Endothelial cell of umbilical vein (primary cell): Measurements from ENCODE around the gene GJA10. TPM values are rescaled to one million over a fixed set of nuclear protein-coding genes. Genes with fewer than 3 reads are reported as not detected.

Experiments
- BruUV-seq: library from RNA; stranded (reverse); fragments of 400-500 nt; replicated peaks from 2 replicates; lab custom pipeline; 2021; lab: Mats Ljungman, UMichigan
- CTCF ChIA-PET: fragments of 300-600, 350-600 bp; sonication (Branson Sonifier 250); formaldehyde crosslinking; loops from one replicate; lab custom pipeline; 2021; ENCODE audit warnings: antibody characterized with exemption, inconsistent platforms; lab: Charles Lee
- POLR2A ChIA-PET: fragments of 300-600, 350-600 bp; sonication (Branson Sonifier 250); formaldehyde crosslinking; loops from one replicate; lab custom pipeline; 2021; ENCODE audit warnings: antibody characterized with exemption, inconsistent platforms; lab: Charles Lee
- DNase-seq: peaks from one replicate; pipeline ENCODE4 v3.0.0-alpha.2; 2011; ENCODE audit warnings: low read depth, low spot score
- FAIRE-seq: peaks from 2 replicates; lab custom pipeline; 2011; peaks lifted over from hg19 to GRCh38; lab: Jason Lieb, UNC
- H2AFZ ChIP-seq: 2 replicates; pipeline ENCODE4 v1.6.0; 2012; ENCODE audit warnings: low read depth, low read length, control low read depth, inconsistent platforms
- H3K27ac ChIP-seq: 2 replicates; pipeline ENCODE4 v1.5.1; 2011; ENCODE audit warnings: low read depth, mild to moderate bottlenecking, control low read depth, low read length, moderate library complexity; ENCODE audit not compliant: insufficient read depth
- H3K27me3 ChIP-seq, 2 experiments: 2 replicates each; pipeline versions ENCODE4 v1.6.0 to v1.6.1; 2011; ENCODE audit warnings: low read length in 2 of 2, mixed read lengths in 1 of 2; ENCODE audit not compliant: control insufficient read depth in 2 of 2, insufficient read depth in 2 of 2
- H3K36me3 ChIP-seq, 2 experiments: 2 replicates in 1 of 2; 3 replicates in 1 of 2; pipeline ENCODE4 v1.5.1; 2011; ENCODE audit warnings: low read length in 2 of 2, mild to moderate bottlenecking in 1 of 2, moderate library complexity in 1 of 2; ENCODE audit not compliant: control insufficient read depth in 2 of 2, insufficient read depth in 2 of 2; ENCODE audit errors: extremely low read depth in 1 of 2
- H3K4me1 ChIP-seq: 3 replicates; pipeline ENCODE4 v1.5.1; 2011; ENCODE audit warnings: mild to moderate bottlenecking, low read length; ENCODE audit not compliant: control insufficient read depth, insufficient read depth; ENCODE audit errors: extremely low read depth
- H3K4me2 ChIP-seq: 2 replicates; pipeline ENCODE4 v1.6.1; 2011; ENCODE audit warnings: low read length, control low read depth, mixed read lengths; ENCODE audit not compliant: insufficient read depth
- H3K4me3 ChIP-seq, 3 experiments: fragments of 200-600 bp in 1 of 3; sonication (generic), shearing (Covaris generic) in 1 of 3; replicated peaks in 1 of 3; 2 replicates each; pipeline ENCODE4 v1.5.1; 2011 to 2016; ENCODE audit warnings: control low read depth in 3 of 3, low read length in 3 of 3, mild to moderate bottlenecking in 2 of 3, inconsistent platforms in 1 of 3, low read depth in 1 of 3, moderate library complexity in 1 of 3; ENCODE audit not compliant: insufficient read depth in 1 of 3
- H3K79me2 ChIP-seq: 2 replicates; pipeline ENCODE4 v1.6.0; 2012; ENCODE audit warnings: low read length, inconsistent platforms; ENCODE audit not compliant: control insufficient read depth, insufficient read depth
- H3K9ac ChIP-seq: replicated peaks from 2 replicates; pipeline ENCODE3; 2011; ENCODE audit warnings: low read length, control low read depth; ENCODE audit not compliant: insufficient read depth; ENCODE audit errors: extremely low read depth
- H3K9me1 ChIP-seq: replicated peaks from 3 replicates; pipeline ENCODE4 v1.6.0; 2011; ENCODE audit warnings: mild to moderate bottlenecking, low read length; ENCODE audit not compliant: control insufficient read depth, insufficient read depth; ENCODE audit errors: extremely low read depth
- H3K9me3 ChIP-seq: replicated peaks from 2 replicates; pipeline ENCODE4 v1.5.1; 2012; ENCODE audit warnings: low read length, inconsistent platforms; ENCODE audit not compliant: control insufficient read depth, insufficient read depth
- H4K20me1 ChIP-seq: replicated peaks from 2 replicates; pipeline ENCODE3; 2011; ENCODE audit warnings: mild to moderate bottlenecking, low read length; ENCODE audit not compliant: control insufficient read depth, insufficient read depth; ENCODE audit errors: extremely low read depth
- CTCF ChIP-seq, 2 donors: IDR thresholded peaks; 1 replicate in 1 of 2; 2 replicates in 1 of 2; pipeline ENCODE4 v1.5.1; 2011; ENCODE audit warnings: low read length in 2 of 2, mild to moderate bottlenecking in 2 of 2, moderate library complexity in 2 of 2, control low read depth in 1 of 2, inconsistent platforms in 1 of 2, low read depth in 1 of 2; ENCODE audit not compliant: insufficient read depth in 1 of 2; ENCODE audit errors: extremely low read depth in 1 of 2
- EZH2 ChIP-seq: IDR thresholded peaks from 2 replicates; pipeline ENCODE4 v1.6.1; 2012; ENCODE audit warnings: borderline replicate concordance, low read depth, mild to moderate bottlenecking, moderate library complexity, low read length, inconsistent platforms; ENCODE audit not compliant: severe bottlenecking
- FOS ChIP-seq: IDR thresholded peaks from 2 replicates; pipeline ENCODE4 v1.6.1; 2011; ENCODE audit warnings: mild to moderate bottlenecking, low read length, moderate library complexity, borderline replicate concordance; ENCODE audit not compliant: insufficient read depth
- GATA2 ChIP-seq: IDR thresholded peaks from 2 replicates; pipeline ENCODE4 v1.7.0; 2011; ENCODE audit warnings: low read depth, mild to moderate bottlenecking, moderate library complexity, mixed read lengths, low read length; ENCODE audit not compliant: insufficient read length, insufficient read depth
- JUN ChIP-seq: IDR thresholded peaks from 2 replicates; pipeline ENCODE4 v1.6.1; 2011; ENCODE audit warnings: borderline replicate concordance, low read depth; ENCODE audit not compliant: insufficient read length, insufficient read depth
- MAX ChIP-seq: IDR thresholded peaks from 2 replicates; pipeline ENCODE4 v1.6.1; 2011; ENCODE audit not compliant: insufficient read depth, insufficient read length
- MYC ChIP-seq: IDR thresholded peaks from one replicate; pipeline ENCODE4 v1.6.1; 2011; ENCODE audit warnings: mild to moderate bottlenecking, low read depth, low read length
- POLR2A ChIP-seq: IDR thresholded peaks from 2 replicates; pipeline ENCODE4 v1.6.1; 2012; ENCODE audit warnings: low read depth, mild to moderate bottlenecking, control low read depth, low read length
- POLR2AphosphoS5 ChIP-seq: IDR thresholded peaks from 2 replicates; pipeline ENCODE4 v1.6.1; 2012; ENCODE audit warnings: low read depth, mild to moderate bottlenecking, control low read depth, low read length, moderate library complexity; ENCODE audit not compliant: insufficient read depth
- dilution Hi-C: fragments of 300-500 bp; cut with MboI; formaldehyde crosslinking; loops from one replicate; pipeline ENCODE4 v1.15.0; 2019; ENCODE audit warnings: low sequenced_read_pairs; ENCODE audit not compliant: extremely low pct_ligation_motif_present
- intact Hi-C: fragments of 100-400 bp; cut with micrococcal nuclease; formaldehyde crosslinking; loops from one replicate; pipeline ENCODE4 v1.10.0; 2022
- polyA plus RNA-seq, 4 experiments: library from polyadenylated mRNA; depleted of rRNA in 3 of 4; stranded (reverse) in 3 of 4; unstranded in 1 of 4; fragments of >200 nt; gene quantifications; 2 replicates each; pipeline versions ENCODE4 v1.2.1 to v1.2.3, GENCODE V29; 2011 to 2012; ENCODE audit warnings: missing spikeins in 1 of 4
- total RNA-seq: library from RNA; stranded (reverse); gene quantifications from 2 replicates; pipeline ENCODE4 v1.2.3, GENCODE V29; 2021

Gene GJA10
- total and polyA plus RNA-seq, 2 donors (not counting 3 experiments of a cell fraction or from before 2014, with no cell fraction given): not detected

GRCh38 chr6:89917801-89918366 is 23.6 kb downstream of the GJA10 start:
- Histone ChIP-seq H3K36me3 (no peaks in the 10 kb centered on the region), H3K27ac (no peak overlapping the region), H3K27me3 (no peaks in the 10 kb centered on the region), H3K9ac (no peak overlapping the region), H4K20me1 (no peaks in the 10 kb centered on the region), H3K9me1 (no peaks in the 10 kb centered on the region), H3K9me3 (no peaks in the 10 kb centered on the region), H3K4me2 (no peak overlapping the region), H3K4me1 (no peaks in the 10 kb centered on the region), H3K79me2 (no peaks in the 10 kb centered on the region), H2AFZ (no peak overlapping the region), H3K4me3 (no peak overlapping the region)
- FAIRE-seq (no peak), DNase-seq (no peak)
- POLR2A ChIA-PET: no interaction called here
- TF ChIP-seq FOS: no peak
- TF ChIP-seq MAX: no peak
- no peak for TF ChIP-seq GATA2
- TF ChIP-seq POLR2A: no peak
- dilution Hi-C loops: no loop called here
- intact Hi-C loops: no loop called here
- BruUV-seq: no TSS peak
- CTCF ChIA-PET: interaction anchor here (1.0 to 1.1 kb wide), 2 partner anchors 10 to 22 kb away, joined by 3 to 4 read pairs; no protein-coding TSS in a partner anchor

GRCh38 chr6:89921197-89921596 is 26.9 kb downstream of the GJA10 start:
- Histone ChIP-seq H3K27me3 (no peaks in the 10 kb centered on the region), H3K9me1 (no peaks in the 10 kb centered on the region), H3K79me2 (no peaks in the 10 kb centered on the region), H3K4me3 (no peak overlapping the region), H3K27ac (no peak overlapping the region), H3K9me3 (no peaks in the 10 kb centered on the region), H4K20me1 (no peaks in the 10 kb centered on the region), H2AFZ (no peak overlapping the region), H3K4me1 (no peaks in the 10 kb centered on the region), H3K9ac (no peak overlapping the region), H3K36me3 (no peaks in the 10 kb centered on the region), H3K4me2 (no peak overlapping the region)
- CTCF ChIA-PET: interaction anchor here (2.2 kb wide), 1 partner anchor 19 kb away, joined by 9 read pairs; no protein-coding TSS in a partner anchor
- BruUV-seq: no TSS peak
- DNase-seq (no peak), FAIRE-seq (no peak)
- TF ChIP-seq POLR2AphosphoS5: no peak
- TF ChIP-seq CTCF (IDR thresholded peaks at IDR 0.05; ENCODE audit: extremely low read depth in 1 of 2, insufficient read depth in 1 of 2, low read depth in 1 of 2, low read length in 2 of 2): no peak
- TF ChIP-seq MAX: no peak
- no peak for TF ChIP-seq EZH2
- no peak for TF ChIP-seq GATA2
- TF ChIP-seq FOS: no peak
- TF ChIP-seq JUN: no peak
- no peak for TF ChIP-seq POLR2A
- no peak for TF ChIP-seq MYC
- POLR2A ChIA-PET: no interaction called here
- intact Hi-C loops (no loop called here), dilution Hi-C loops (no loop called here)
